Mesodermal cell (in vitro differentiated cells): ENCODE results near the gene GARIN1A.

Experiments used
- H3K27ac ChIP-seq: 2 replicates; pipeline ENCODE4 v1.7.0; 2013; ENCODE audit warnings: mild to moderate bottlenecking, low read depth, low read length, moderate library complexity; ENCODE audit not compliant: severe bottlenecking
- H3K36me3 ChIP-seq: 2 replicates; pipeline ENCODE4 v1.7.1; 2013; ENCODE audit warnings: mild to moderate bottlenecking, low read length, moderate library complexity; ENCODE audit not compliant: control insufficient read depth, insufficient read depth
- H3K4me1 ChIP-seq: one replicate; pipeline ENCODE4 v1.7.1; 2013; ENCODE audit warnings: mild to moderate bottlenecking, low read length; ENCODE audit not compliant: insufficient read depth, control insufficient read depth, poor library complexity, severe bottlenecking
- H3K4me3 ChIP-seq: 2 replicates; pipeline ENCODE4 v1.7.0; 2013; ENCODE audit warnings: low read length, control low read depth, mild to moderate bottlenecking; ENCODE audit not compliant: insufficient read depth, poor library complexity, severe bottlenecking; ENCODE audit errors: extremely low read depth
- H3K9me3 ChIP-seq: 2 replicates; pipeline ENCODE4 v1.7.1; 2013; ENCODE audit warnings: mild to moderate bottlenecking, low read length, moderate library complexity; ENCODE audit not compliant: control insufficient read depth
- WGBS, 2 experiments: methylation state at CpG; one replicate each; pipeline ENCODE4 v1.1.5; 2013; ENCODE audit warnings: missing lambda C conversion rate in 2 of 2; ENCODE audit not compliant: insufficient coverage in 2 of 2; 5-methylcytosine and 5-hydroxymethylcytosine counted together

Gene GARIN1A

DNA sequence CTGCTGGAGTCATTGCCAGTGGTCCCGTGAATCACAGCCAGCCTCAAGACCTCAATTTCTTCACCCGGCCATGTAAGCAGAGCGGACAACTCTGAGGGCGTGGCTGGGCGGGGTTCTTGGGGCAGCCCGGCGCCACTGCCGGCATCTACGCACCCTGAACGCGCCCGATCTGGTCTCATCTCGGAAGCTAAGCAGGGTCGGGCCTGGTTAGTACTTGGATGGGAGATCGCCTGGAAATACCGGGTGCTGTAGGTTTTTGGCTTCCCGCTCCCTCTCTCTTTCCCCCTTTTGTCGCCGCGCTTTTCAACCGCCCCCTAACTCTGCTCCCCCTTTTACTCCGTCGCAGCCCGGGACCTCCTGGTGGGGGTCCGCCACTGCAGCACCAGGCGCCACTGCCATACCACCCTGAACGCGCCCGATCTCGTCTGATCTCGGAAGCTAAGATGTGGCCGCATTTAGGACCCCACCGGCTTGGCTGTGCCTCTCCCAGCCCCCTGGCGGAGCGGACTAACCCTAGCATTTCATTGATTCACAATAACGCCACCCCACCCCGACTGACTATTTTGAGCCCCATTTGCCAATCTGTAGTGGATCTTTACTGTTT, 25.3 kb downstream of the GARIN1A start:
- Histone ChIP-seq H3K36me3 (no peaks in the 10 kb centered on the region), H3K4me3 (peak overlapping the region; percentile 35), H3K27ac (no peak overlapping the region), H3K4me1 (no peaks in the 10 kb centered on the region), H3K9me3 (no peaks in the 10 kb centered on the region)
- WGBS, 2 experiments: 41% methylated on average over 19 to 20 of the region's 37 CpGs

DNA sequence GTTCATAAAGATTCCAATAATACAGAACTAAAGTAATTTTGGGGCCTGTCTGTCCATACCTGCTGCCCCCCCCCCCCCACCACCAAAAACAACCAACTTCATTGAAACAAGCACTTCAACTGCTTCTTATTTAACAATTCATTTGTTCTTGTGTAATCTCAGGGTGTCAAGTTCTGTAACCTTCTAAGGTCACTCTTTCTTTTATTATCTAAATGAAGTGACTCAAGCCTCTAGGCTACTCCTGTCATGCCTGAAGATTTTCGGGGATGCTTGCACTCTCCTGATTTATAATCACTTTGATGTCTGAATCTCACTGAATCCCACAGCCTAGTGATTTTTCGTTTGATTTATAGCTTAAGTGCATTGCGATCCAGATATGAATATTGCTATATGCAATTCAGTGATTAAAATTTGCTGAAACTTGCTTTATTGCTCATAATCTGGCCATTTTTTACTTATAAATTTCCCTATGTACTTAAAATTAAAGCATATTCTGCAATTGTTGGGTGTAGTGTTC, 27.2 kb downstream of the GARIN1A start:
- Histone ChIP-seq H3K9me3 (no peaks in the 10 kb centered on the region), H3K4me3 (no peak overlapping the region), H3K27ac (no peak overlapping the region), H3K4me1 (peaks cover 7% of the 10 kb centered on the region), H3K36me3 (no peaks in the 10 kb centered on the region)
- 25% methylated on average over 1 of the region's 3 CpGs; no CpG with 5 or more reads in 1 of the 2 experiments for WGBS, 2 experiments

DNA sequence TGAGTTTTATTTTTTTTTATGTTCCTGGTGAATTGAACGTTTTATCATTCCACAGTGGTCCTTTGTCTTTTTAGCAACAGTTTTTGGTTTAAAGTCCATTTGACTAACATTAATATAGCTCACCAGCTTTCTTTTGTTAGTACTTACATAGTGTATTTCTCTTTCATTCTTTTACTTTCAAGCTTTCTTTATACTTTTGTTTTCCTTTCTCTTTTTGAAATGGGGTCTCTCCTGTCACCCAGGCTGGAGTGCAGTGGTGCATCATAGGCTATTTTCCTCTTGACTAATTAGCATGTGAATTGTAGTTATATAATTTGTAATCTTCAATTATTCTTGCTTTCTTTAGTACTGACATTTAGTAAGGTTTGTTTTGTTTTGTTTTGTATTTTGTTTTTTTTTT, 27.8 kb downstream of the GARIN1A start:
- Histone ChIP-seq H3K36me3 (no peaks in the 10 kb centered on the region), H3K27ac (no peak overlapping the region), H3K4me3 (no peak overlapping the region), H3K9me3 (no peaks in the 10 kb centered on the region), H3K4me1 (peaks cover 7% of the 10 kb centered on the region)
- WGBS, 2 experiments: no CpG with 5 or more reads among the region's 1 CpG

DNA sequence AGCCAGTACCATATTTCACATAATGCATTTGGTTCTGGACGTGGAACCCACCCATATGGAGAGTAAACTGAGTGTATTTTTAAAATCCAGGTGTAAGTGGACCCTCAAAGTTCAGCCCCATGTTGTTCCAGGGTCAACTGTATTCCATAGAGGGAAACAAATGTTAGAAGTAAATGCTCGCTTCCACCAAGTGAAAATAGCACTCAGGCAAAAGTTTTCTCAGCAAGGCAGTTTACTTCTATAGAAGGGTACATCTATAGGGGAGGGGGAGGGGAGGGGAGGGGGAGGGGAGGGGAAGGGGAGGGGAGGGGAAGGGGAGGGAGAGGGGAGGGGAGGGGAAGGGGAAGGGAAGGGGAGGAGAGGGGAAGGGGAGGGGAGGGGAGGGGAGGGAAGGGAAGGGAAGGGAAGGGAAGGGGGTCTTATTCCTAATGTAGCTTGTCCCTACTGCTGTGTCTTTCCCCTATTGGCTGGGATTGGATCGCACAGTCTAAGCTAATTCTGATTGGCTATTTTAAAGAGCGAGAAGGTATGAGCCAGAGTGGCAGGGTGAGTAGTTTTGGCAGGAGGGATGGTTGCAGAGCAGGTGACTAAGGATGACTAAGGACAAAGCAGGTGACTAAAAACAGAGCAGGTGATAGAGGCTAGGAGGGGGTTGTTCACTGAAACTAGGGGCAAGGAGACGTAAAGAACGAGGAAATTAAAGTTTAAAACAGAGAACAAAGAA, 29.1 kb downstream of the GARIN1A start:
- WGBS, 2 experiments: 94 to 100% methylated on average over 1 to 2 of the region's 6 CpGs
- H3K36me3 ChIP-seq: no peaks in the 10 kb centered on the region
- H3K4me1 ChIP-seq: peaks cover 15% of the 10 kb centered on the region
- no peaks in the 10 kb centered on the region for H3K9me3 ChIP-seq
- no peak overlapping the region for H3K4me3 ChIP-seq
- no peak overlapping the region for H3K27ac ChIP-seq

DNA sequence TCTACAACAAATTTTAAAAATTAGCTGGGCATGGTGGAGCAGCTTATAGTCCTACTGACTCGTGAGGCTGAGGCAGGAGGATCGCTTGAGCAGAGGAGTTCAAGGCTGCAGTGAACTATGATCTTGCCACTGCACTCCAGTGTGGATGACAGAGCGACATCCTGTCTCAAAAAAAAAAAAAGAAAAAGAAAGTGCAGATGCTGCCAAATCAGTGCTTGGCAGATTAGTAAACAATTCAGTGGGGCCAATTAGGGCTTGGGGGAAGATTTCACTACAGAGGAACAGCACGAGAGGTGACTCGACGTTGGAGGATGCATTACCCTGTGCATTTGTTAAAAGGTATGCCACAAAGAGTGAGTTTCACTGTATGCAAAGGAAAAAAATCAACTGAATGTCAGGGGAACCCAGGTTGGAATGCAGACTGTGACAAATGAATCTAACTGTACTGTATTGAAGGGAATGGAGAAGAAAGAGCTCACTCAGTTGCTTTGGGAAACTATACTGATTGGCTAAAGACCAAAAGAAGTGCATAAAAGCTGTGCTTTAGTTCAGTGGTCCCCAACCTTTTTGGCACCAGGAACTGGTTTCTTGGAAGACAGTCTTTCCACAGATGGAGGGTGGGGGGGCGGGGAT, 31.6 kb downstream of the GARIN1A start:
- WGBS, 2 experiments: 78 to 90% methylated on average over 3 to 6 of the region's 7 CpGs
- H3K4me1 ChIP-seq: peaks cover 34% of the 10 kb centered on the region
- H3K4me3 ChIP-seq: no peak overlapping the region
- no peaks in the 10 kb centered on the region for H3K9me3 ChIP-seq
- peak overlapping the region; percentile 70 for H3K27ac ChIP-seq
- H3K36me3 ChIP-seq: no peaks in the 10 kb centered on the region

DNA sequence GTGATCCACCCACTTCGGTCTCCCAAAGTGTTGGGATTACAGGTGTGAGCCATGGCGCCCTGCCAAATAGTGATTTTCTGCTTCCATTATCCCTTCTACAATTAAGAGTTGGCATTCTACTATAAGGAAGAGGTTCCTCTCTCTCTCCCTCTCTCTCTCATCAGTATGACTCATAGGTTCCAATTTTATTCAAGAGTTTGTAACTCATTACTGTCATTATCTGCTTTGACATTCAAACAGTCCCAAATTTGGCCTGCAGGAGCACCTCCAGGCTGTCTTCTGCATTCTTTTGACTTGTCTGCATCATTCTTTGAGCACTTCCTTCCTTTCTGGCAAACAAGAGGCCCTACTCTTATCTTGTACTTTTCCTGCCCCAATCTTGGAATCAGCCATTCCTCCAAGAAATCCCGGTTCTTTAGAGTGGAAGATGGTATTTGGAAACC, 33.8 kb downstream of the GARIN1A start:
- peak overlapping the region; percentile 46 for H3K27ac ChIP-seq
- peaks cover 34% of the 10 kb centered on the region for H3K4me1 ChIP-seq
- no peaks in the 10 kb centered on the region for H3K9me3 ChIP-seq
- no CpG with 5 or more reads among the region's 3 CpGs for WGBS, 2 experiments
- no peak overlapping the region for H3K4me3 ChIP-seq
- H3K36me3 ChIP-seq: no peaks in the 10 kb centered on the region

DNA sequence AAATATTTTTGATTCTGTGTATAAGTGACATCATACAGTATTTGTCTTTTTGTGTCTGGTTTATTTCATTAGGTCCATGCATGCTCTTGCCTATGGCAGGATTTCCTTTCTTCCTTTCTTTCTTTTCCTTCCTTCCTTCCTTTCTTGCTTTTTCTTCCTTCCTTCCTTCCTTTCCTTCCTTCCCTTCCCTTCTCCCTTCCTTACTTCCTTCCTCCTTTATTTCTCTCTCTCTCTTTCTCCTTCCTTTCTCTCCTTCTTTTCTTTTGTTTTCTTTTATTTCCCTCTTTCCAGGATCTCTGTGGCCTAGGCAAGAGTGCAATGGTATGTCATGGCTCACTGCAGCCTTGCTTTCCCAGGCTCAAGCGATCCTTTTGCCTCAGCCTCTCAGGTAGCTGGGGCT, 35.7 kb downstream of the GARIN1A start:
- Histone ChIP-seq H3K36me3 (no peaks in the 10 kb centered on the region), H3K27ac (no peak overlapping the region), H3K4me3 (no peak overlapping the region), H3K4me1 (peaks cover 34% of the 10 kb centered on the region), H3K9me3 (peaks cover 3% of the 10 kb centered on the region)
- no CpG with 5 or more reads among the region's 1 CpG for WGBS, 2 experiments

DNA sequence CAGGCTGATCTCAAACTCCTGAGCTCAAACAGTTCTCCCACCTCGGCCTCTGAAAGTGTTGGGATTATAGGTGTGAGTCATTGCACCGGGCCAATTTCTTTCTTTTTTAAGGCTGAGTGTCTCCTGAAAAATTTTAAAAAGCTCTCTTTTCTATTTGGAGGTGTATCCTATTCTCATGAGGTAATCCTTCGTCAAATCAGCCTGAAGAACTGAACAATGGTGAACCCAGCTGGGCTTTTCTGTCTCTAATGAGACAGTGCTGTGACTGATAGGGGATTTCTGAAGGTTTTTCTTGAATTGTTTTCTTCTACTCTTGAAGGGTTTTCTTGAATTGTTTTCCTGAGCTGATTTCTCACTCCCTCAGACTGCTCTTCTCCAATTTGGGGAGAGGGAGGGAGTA, 36.1 kb downstream of the GARIN1A start:
- H3K36me3 ChIP-seq: no peaks in the 10 kb centered on the region
- H3K4me1 ChIP-seq: peaks cover 34% of the 10 kb centered on the region
- peaks cover 6% of the 10 kb centered on the region for H3K9me3 ChIP-seq
- H3K27ac ChIP-seq: peak overlapping the region; percentile 3
- no peak overlapping the region for H3K4me3 ChIP-seq
- 67 to 90% methylated on average over 1 to 2 of the region's 3 CpGs for WGBS, 2 experiments

DNA sequence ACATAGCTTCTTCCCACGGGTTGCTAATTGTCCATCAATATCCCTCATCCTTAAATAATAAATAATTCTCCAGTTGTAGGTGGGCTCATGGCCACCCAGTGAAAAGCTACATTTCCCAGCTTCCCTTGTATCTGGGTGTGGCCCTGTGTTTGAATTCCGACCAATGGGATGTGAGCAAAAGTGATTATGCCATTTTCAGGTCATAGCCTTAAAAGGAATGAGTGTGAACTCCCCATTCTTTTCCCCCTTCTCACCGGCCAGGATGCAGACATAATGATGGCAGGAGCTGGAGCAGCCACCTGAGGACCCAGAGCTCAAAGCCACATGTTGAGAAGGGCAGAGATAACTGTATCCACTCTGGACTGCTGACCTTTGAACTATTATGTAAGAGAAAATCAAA, 36.7 kb downstream of the GARIN1A start:
- 100% methylated on average over 1 of the region's 3 CpGs; no CpG with 5 or more reads in 1 of the 2 experiments for WGBS, 2 experiments
- H3K27ac ChIP-seq: no peak overlapping the region

DNA sequence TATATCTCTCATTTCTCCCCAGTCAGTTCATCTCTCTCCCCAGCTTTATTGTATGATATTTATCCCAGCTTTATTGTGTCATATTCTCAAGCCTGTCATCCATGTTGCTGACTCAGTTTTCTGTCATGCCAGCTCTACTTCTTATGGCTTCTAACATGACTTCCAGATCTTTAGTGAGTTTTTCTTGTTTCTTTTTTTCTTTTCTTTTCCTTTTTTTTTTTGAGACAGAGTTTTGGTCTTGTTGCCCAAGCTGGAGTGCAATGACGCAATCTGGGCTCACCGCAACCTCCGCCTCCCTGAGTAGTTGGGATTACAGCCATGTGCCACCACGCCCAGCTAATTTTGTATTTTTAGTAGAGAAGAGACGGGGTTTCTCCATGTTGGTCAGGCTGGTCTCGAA, 38.4 kb downstream of the GARIN1A start:
- H3K4me1 ChIP-seq: peaks cover 38% of the 10 kb centered on the region
- WGBS, 2 experiments: 75 to 98% methylated on average over 3 to 6 of the region's 6 CpGs
- no peak overlapping the region for H3K27ac ChIP-seq
- no peaks in the 10 kb centered on the region for H3K36me3 ChIP-seq
- H3K9me3 ChIP-seq: peaks cover 6% of the 10 kb centered on the region
- H3K4me3 ChIP-seq: no peak overlapping the region

More for the DNA sequence above, 36.7 kb downstream of the GARIN1A start:
- H3K36me3 ChIP-seq: no peaks in the 10 kb centered on the region
- peaks cover 28% of the 10 kb centered on the region for H3K4me1 ChIP-seq
- peaks cover 6% of the 10 kb centered on the region for H3K9me3 ChIP-seq
- no peak overlapping the region for H3K4me3 ChIP-seq
